ENCODE data around the gene GRIP2. TPM values are rescaled to one million over a fixed set of nuclear protein-coding genes. Genes with fewer than 3 reads are reported as not detected.

The GRIP2 gene
- total and polyA plus RNA-seq, 7 donors, result under 0.01 to 1.7 (median 0.68) TPM

DNA sequence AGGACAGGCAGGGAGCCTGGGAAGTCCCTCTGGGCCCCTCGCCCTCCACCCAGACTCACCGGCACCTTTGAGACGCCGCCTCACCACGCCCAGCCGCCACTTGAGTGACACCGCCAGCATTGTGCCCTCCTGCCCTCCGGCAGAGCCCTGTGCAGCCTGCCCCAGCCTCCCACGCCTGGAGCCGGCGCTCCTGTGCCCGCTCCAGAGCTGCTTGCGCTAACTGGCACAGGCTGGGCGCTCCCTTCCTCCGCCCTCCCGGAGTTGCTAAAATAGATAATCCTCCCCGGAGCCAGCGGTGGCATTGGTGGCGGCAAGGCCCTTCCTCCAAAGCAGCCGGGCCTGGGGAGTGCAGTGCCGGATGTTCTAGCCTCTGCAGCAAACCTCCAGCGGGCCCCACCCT lies 15.7 kb upstream of the GRIP2 start:
- TF ChIP-seq, protein P1, sequence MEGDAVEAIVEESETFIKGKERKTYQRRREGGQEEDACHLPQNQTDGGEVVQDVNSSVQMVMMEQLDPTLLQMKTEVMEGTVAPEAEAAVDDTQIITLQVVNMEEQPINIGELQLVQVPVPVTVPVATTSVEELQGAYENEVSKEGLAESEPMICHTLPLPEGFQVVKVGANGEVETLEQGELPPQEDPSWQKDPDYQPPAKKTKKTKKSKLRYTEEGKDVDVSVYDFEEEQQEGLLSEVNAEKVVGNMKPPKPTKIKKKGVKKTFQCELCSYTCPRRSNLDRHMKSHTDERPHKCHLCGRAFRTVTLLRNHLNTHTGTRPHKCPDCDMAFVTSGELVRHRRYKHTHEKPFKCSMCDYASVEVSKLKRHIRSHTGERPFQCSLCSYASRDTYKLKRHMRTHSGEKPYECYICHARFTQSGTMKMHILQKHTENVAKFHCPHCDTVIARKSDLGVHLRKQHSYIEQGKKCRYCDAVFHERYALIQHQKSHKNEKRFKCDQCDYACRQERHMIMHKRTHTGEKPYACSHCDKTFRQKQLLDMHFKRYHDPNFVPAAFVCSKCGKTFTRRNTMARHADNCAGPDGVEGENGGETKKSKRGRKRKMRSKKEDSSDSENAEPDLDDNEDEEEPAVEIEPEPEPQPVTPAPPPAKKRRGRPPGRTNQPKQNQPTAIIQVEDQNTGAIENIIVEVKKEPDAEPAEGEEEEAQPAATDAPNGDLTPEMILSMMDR (IDR thresholded peaks at IDR 0.05), result no peak
- TF ChIP-seq POLR2AphosphoS5 (IDR thresholded peaks at IDR 0.05) (no peak), POLR2A (IDR thresholded peaks at IDR 0.05) (no peak), EP300 (IDR thresholded peaks at IDR 0.05) (no peak)
- WGBS, 2 donors, result 16 to 36% methylated on average over 22 of the region's 22 CpGs
- intact Hi-C loops (cut with DNase I), result no loop called here
- no peaks in the 10 kb centered on the region for H3K36me3 ChIP-seq
- H3K27me3 ChIP-seq, result peaks cover 0 to 9% (median 0%) of the 10 kb centered on the region in 3 donors
- peaks cover 0 to 13% (median 6%) of the 10 kb centered on the region in 4 donors for H3K4me1 ChIP-seq
- no peak overlapping the region for H3K4me3 ChIP-seq
- H3K9me3 ChIP-seq, result no peaks in the 10 kb centered on the region
- no peak overlapping the region for H3K27ac ChIP-seq
- no peak for DNase-seq

DNA sequence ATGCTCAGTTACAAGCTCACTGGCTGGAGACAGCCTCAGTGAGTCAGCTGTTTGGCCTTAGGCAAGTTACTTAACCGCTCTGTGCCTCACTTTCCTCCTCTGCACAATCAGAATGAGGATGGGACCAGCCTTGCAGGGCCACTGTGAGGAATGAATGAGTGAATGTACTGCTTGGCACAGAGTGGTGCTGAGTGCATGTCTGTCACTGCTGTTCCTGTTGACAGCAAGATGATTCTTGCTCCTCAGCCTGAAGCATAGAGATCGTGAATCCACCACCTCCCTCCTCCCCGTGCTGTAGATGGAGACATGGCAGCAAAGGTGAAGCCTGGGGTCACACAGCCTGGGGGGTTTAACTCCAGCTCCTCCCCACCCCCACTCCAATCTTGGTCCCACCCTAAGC lies 14.6 kb upstream of the GRIP2 start:
- 87 to 91% methylated on average over 3 of the region's 3 CpGs for WGBS, 2 donors
- H3K27ac ChIP-seq, result no peak overlapping the region
- intact Hi-C loops (cut with DNase I), result no loop called here
- TF ChIP-seq, protein P1 (IDR thresholded peaks at IDR 0.05), result no peak
- TF ChIP-seq EP300 (IDR thresholded peaks at IDR 0.05) (no peak), POLR2AphosphoS5 (IDR thresholded peaks at IDR 0.05) (no peak), POLR2A (IDR thresholded peaks at IDR 0.05) (no peak)
- H3K27me3 ChIP-seq, result peaks cover 0 to 11% (median 0%) of the 10 kb centered on the region in 3 donors
- H3K36me3 ChIP-seq, result no peaks in the 10 kb centered on the region
- no peak overlapping the region for H3K4me3 ChIP-seq
- DNase-seq, result no peak
- H3K9me3 ChIP-seq, result no peaks in the 10 kb centered on the region
- H3K4me1 ChIP-seq, result peaks cover 0 to 13% (median 6%) of the 10 kb centered on the region in 4 donors

GRCh38 chr3:14553871-14554270 lies 13.7 kb upstream of the GRIP2 start:
- no peak for DNase-seq
- peaks cover 0 to 13% (median 6%) of the 10 kb centered on the region in 4 donors for H3K4me1 ChIP-seq
- WGBS, 2 donors, result 61 to 82% methylated on average over 5 of the region's 5 CpGs
- H3K9me3 ChIP-seq, result no peaks in the 10 kb centered on the region
- intact Hi-C loops (cut with DNase I), result no loop called here
- TF ChIP-seq EP300 (IDR thresholded peaks at IDR 0.05), result no peak
- TF ChIP-seq, protein P1 (IDR thresholded peaks at IDR 0.05), result no peak
- TF ChIP-seq POLR2A (IDR thresholded peaks at IDR 0.05), result no peak
- no peak for TF ChIP-seq POLR2AphosphoS5 (IDR thresholded peaks at IDR 0.05)
- H3K36me3 ChIP-seq, result no peaks in the 10 kb centered on the region
- H3K27me3 ChIP-seq, result peaks cover 0 to 15% (median 0%) of the 10 kb centered on the region in 3 donors
- H3K27ac ChIP-seq, result no peak overlapping the region
- H3K4me3 ChIP-seq, result no peak overlapping the region

GRCh38 chr3:14552717-14553116 lies 12.6 kb upstream of the GRIP2 start:
- Histone ChIP-seq H3K27me3 (peaks cover 0 to 18% (median 0%) of the 10 kb centered on the region in 3 donors), H3K4me3 (no peak overlapping the region), H3K4me1 (peaks cover 0 to 13% (median 6%) of the 10 kb centered on the region in 4 donors), H3K27ac (no peak overlapping the region), H3K9me3 (no peaks in the 10 kb centered on the region), H3K36me3 (no peaks in the 10 kb centered on the region)
- peak; percentile 30 for DNase-seq
- no peak for TF ChIP-seq EP300 (IDR thresholded peaks at IDR 0.05)
- TF ChIP-seq, protein P1 (IDR thresholded peaks at IDR 0.05), result no peak
- no peak for TF ChIP-seq POLR2A (IDR thresholded peaks at IDR 0.05)
- TF ChIP-seq POLR2AphosphoS5 (IDR thresholded peaks at IDR 0.05), result no peak
- intact Hi-C loops (cut with DNase I), result no loop called here
- WGBS, 2 donors, result 93 to 96% methylated on average over 4 of the region's 4 CpGs
